Panc1 (cell line): ENCODE results near the gene ELFN1.

Source experiments
- POLR2AphosphoS5 ChIP-seq: IDR thresholded peaks from 2 replicates; pipeline ENCODE4 v1.6.1; 2012; ENCODE audit warnings: mild to moderate bottlenecking, low read depth, low read length, moderate library complexity
- SIN3A ChIP-seq: IDR thresholded peaks from 2 replicates; pipeline ENCODE4 v1.6.1; 2012; ENCODE audit warnings: low read depth, mild to moderate bottlenecking, low read length, moderate library complexity, borderline replicate concordance; ENCODE audit not compliant: insufficient read depth
- TCF7L2 ChIP-seq: IDR thresholded peaks from 2 replicates; pipeline ENCODE4 v1.6.1; 2011; ENCODE audit warnings: mild to moderate bottlenecking, low read depth, low read length, inconsistent platforms
- TF ChIP-seq, protein P1 (sequence below): fragments of 450-650 bp; IDR thresholded peaks from 2 replicates; pipeline ENCODE4 v1.5.1; 2017; ENCODE audit warnings: mild to moderate bottlenecking
- TF ChIP-seq, protein P2 (sequence below), 2 experiments: IDR thresholded peaks; 2 replicates each; pipeline ENCODE4 v1.6.1; 2011 to 2012; ENCODE audit warnings: low read depth in 2 of 2, control low read depth in 1 of 2, low read length in 1 of 2, mild to moderate bottlenecking in 1 of 2, moderate library complexity in 1 of 2; ENCODE audit not compliant: insufficient read depth in 1 of 2

DNA sequence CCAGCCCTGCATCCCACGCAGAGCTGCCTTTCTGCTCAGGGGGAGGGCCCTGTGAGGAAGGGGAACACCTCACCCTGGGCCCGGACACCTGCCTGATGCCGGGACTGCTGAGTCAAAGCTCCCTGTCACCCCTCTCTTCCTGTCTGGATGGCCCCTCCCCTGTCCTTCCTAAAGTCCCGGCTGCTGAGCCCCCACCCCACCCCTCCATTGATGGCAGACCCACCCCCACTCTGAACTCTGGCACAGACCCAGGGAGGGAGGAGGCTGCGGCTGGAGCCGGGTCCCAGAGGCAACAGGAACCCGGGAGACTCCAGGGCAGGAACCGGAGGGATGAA, 78.7 kb downstream of the ELFN1 start:
- TF ChIP-seq, protein P1, sequence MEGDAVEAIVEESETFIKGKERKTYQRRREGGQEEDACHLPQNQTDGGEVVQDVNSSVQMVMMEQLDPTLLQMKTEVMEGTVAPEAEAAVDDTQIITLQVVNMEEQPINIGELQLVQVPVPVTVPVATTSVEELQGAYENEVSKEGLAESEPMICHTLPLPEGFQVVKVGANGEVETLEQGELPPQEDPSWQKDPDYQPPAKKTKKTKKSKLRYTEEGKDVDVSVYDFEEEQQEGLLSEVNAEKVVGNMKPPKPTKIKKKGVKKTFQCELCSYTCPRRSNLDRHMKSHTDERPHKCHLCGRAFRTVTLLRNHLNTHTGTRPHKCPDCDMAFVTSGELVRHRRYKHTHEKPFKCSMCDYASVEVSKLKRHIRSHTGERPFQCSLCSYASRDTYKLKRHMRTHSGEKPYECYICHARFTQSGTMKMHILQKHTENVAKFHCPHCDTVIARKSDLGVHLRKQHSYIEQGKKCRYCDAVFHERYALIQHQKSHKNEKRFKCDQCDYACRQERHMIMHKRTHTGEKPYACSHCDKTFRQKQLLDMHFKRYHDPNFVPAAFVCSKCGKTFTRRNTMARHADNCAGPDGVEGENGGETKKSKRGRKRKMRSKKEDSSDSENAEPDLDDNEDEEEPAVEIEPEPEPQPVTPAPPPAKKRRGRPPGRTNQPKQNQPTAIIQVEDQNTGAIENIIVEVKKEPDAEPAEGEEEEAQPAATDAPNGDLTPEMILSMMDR: no peak
- TF ChIP-seq, protein P2, sequence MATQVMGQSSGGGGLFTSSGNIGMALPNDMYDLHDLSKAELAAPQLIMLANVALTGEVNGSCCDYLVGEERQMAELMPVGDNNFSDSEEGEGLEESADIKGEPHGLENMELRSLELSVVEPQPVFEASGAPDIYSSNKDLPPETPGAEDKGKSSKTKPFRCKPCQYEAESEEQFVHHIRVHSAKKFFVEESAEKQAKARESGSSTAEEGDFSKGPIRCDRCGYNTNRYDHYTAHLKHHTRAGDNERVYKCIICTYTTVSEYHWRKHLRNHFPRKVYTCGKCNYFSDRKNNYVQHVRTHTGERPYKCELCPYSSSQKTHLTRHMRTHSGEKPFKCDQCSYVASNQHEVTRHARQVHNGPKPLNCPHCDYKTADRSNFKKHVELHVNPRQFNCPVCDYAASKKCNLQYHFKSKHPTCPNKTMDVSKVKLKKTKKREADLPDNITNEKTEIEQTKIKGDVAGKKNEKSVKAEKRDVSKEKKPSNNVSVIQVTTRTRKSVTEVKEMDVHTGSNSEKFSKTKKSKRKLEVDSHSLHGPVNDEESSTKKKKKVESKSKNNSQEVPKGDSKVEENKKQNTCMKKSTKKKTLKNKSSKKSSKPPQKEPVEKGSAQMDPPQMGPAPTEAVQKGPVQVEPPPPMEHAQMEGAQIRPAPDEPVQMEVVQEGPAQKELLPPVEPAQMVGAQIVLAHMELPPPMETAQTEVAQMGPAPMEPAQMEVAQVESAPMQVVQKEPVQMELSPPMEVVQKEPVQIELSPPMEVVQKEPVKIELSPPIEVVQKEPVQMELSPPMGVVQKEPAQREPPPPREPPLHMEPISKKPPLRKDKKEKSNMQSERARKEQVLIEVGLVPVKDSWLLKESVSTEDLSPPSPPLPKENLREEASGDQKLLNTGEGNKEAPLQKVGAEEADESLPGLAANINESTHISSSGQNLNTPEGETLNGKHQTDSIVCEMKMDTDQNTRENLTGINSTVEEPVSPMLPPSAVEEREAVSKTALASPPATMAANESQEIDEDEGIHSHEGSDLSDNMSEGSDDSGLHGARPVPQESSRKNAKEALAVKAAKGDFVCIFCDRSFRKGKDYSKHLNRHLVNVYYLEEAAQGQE (IDR thresholded peaks at IDR 0.05; ENCODE audit: insufficient read depth in 1 of 2, low read depth in 2 of 2, low read length in 1 of 2): no peak
- TF ChIP-seq POLR2AphosphoS5 (no peak), SIN3A (no peak), TCF7L2 (no peak)
